CD14-positive monocyte (primary cell): ENCODE results near the gene EXT2. TPM values are rescaled to one million over a fixed set of nuclear protein-coding genes. Genes with fewer than 3 reads are reported as not detected.

Experiments used
- DNase-seq, 3 donors: peaks; one replicate each; pipeline ENCODE4 v3.0.0-alpha.2; 2011 to 2022
- H2AFZ ChIP-seq: 2 replicates; pipeline ENCODE4 v1.6.0; 2012; ENCODE audit warnings: mild to moderate bottlenecking, low read depth, low read length, inconsistent platforms; ENCODE audit not compliant: insufficient read depth, poor library complexity, severe bottlenecking
- H3K27ac ChIP-seq, 2 donors: 1 replicate in 1 of 2; 2 replicates in 1 of 2; pipeline ENCODE4 v1.5.1; 2012 to 2013; ENCODE audit warnings: low read length in 2 of 2, control low read depth in 1 of 2, inconsistent platforms in 1 of 2, low read depth in 1 of 2, mild to moderate bottlenecking in 1 of 2
- H3K27me3 ChIP-seq, 2 donors: one replicate each; pipeline versions ENCODE4 v1.6.0 to v1.6.1; 2011 to 2013; ENCODE audit warnings: low read length in 2 of 2; ENCODE audit not compliant: control insufficient read depth in 2 of 2, insufficient read depth in 2 of 2
- H3K36me3 ChIP-seq, 2 donors: replicated peaks in 1 of 2; 1 replicate in 1 of 2; 2 replicates in 1 of 2; pipeline versions ENCODE4 v1.5.1 to v1.6.1; 2012 to 2013; ENCODE audit warnings: low read length in 2 of 2, control low read depth in 1 of 2, inconsistent platforms in 1 of 2, mild to moderate bottlenecking in 1 of 2; ENCODE audit not compliant: insufficient read depth in 2 of 2, control insufficient read depth in 1 of 2
- H3K4me1 ChIP-seq, 2 donors: 1 replicate in 1 of 2; 2 replicates in 1 of 2; pipeline versions ENCODE4 v1.5.1 to v1.6.1; 2012 to 2013; ENCODE audit warnings: low read length in 2 of 2, control low read depth in 1 of 2, inconsistent platforms in 1 of 2, mild to moderate bottlenecking in 1 of 2, moderate library complexity in 1 of 2; ENCODE audit not compliant: insufficient read depth in 2 of 2, control insufficient read depth in 1 of 2
- H3K4me2 ChIP-seq: replicated peaks from 2 replicates; pipeline ENCODE3; 2012; ENCODE audit warnings: low read length, moderate library complexity, mild to moderate bottlenecking; ENCODE audit not compliant: poor library complexity, severe bottlenecking; ENCODE audit errors: extremely low read depth
- H3K4me3 ChIP-seq, 3 experiments: fragments of 200-600 bp in 1 of 3; sonication (generic) in 1 of 3; replicated peaks in 1 of 3; 1 replicate in 2 of 3; 2 replicates in 1 of 3; pipeline ENCODE4 v1.5.1; 2011 to 2013; ENCODE audit warnings: low read length in 3 of 3, mild to moderate bottlenecking in 3 of 3, control low read depth in 2 of 3, low read depth in 2 of 3, inconsistent platforms in 1 of 3, moderate library complexity in 1 of 3
- H3K79me2 ChIP-seq: 2 replicates; pipeline ENCODE4 v1.6.0; 2012; ENCODE audit warnings: mild to moderate bottlenecking, control low read depth, inconsistent platforms, low read length, moderate library complexity; ENCODE audit not compliant: insufficient read depth
- H3K9ac ChIP-seq: 2 replicates; pipeline ENCODE4 v1.6.0; 2017; ENCODE audit warnings: low read length, mild to moderate bottlenecking; ENCODE audit not compliant: insufficient read depth, poor library complexity, severe bottlenecking
- H3K9me3 ChIP-seq, 2 donors: replicated peaks in 1 of 2; 1 replicate in 1 of 2; 2 replicates in 1 of 2; pipeline versions ENCODE4 v1.5.1 to v1.6.1; 2012 to 2013; ENCODE audit warnings: low read length in 2 of 2, control low read depth in 1 of 2; ENCODE audit not compliant: control insufficient read depth in 1 of 2, insufficient read depth in 1 of 2
- H4K20me1 ChIP-seq: 2 replicates; pipeline ENCODE4 v1.6.0; 2012; ENCODE audit warnings: mild to moderate bottlenecking, low read length, control low read depth, moderate library complexity; ENCODE audit not compliant: insufficient read depth
- H3K27ac Mint-ChIP-seq, 7 donors: one replicate each; pipeline ENCODE4 v1.8.0; 2020; ENCODE audit warnings: mild to moderate bottlenecking in 7 of 7, mixed read lengths in 7 of 7, moderate library complexity in 6 of 7, inconsistent platforms in 2 of 7
- H3K27me3 Mint-ChIP-seq, 3 donors: one replicate each; pipeline ENCODE4 v1.8.0; 2021 to 2022; ENCODE audit warnings: low read depth in 3 of 3, mild to moderate bottlenecking in 3 of 3, mixed read lengths in 3 of 3, moderate library complexity in 3 of 3, inconsistent platforms in 1 of 3
- H3K36me3 Mint-ChIP-seq, 2 donors: one replicate each; pipeline ENCODE4 v1.8.0; 2020; ENCODE audit warnings: mixed read lengths in 2 of 2, inconsistent platforms in 1 of 2, mild to moderate bottlenecking in 1 of 2
- H3K4me1 Mint-ChIP-seq: one replicate; pipeline ENCODE4 v1.8.0; 2020; ENCODE audit warnings: mild to moderate bottlenecking, mixed read lengths
- H3K4me3 Mint-ChIP-seq, 2 donors: one replicate each; pipeline ENCODE4 v1.8.0; 2020; ENCODE audit warnings: mild to moderate bottlenecking in 2 of 2, mixed read lengths in 2 of 2, moderate library complexity in 1 of 2
- H3K9me3 Mint-ChIP-seq, 7 donors: one replicate each; pipeline ENCODE4 v1.8.0; 2020 to 2022; ENCODE audit warnings: mixed read lengths in 7 of 7, mild to moderate bottlenecking in 6 of 7, moderate library complexity in 6 of 7, inconsistent platforms in 2 of 7
- WGBS: methylation state at CpG from one replicate; pipeline ENCODE4 v1.1.5; 2013; ENCODE audit warnings: missing lambda C conversion rate; ENCODE audit not compliant: insufficient coverage; 5-methylcytosine and 5-hydroxymethylcytosine counted together
- intact Hi-C, 2 donors: fragments of 100-400 bp; cut with micrococcal nuclease; formaldehyde crosslinking; loops; one replicate each; pipeline versions ENCODE4 v1.15.0 to v1.15.1; 2023
- polyA plus RNA-seq, 3 donors: library from polyadenylated mRNA; depleted of rRNA in 1 of 3; unstranded in 2 of 3; stranded (reverse) in 1 of 3; fragments of 300-500 nt in 2 of 3; fragments of >200 nt in 1 of 3; fragmentation: Illumina TruSeq in 2 of 3; gene quantifications; 1 replicate in 2 of 3; 2 replicates in 1 of 3; pipeline ENCODE4 v1.2.3, GENCODE V29; 2012 to 2021
- TF ChIP-seq, protein P1 (sequence below): fragments of 200-600 bp; IDR thresholded peaks from one replicate; pipeline ENCODE4 v1.8.0; 2022; ENCODE audit warnings: antibody characterized with exemption, mild to moderate bottlenecking

Gene EXT2
- polyA plus RNA-seq, 3 donors: 17.2 to 41.1 (median 34.2) TPM

DNA sequence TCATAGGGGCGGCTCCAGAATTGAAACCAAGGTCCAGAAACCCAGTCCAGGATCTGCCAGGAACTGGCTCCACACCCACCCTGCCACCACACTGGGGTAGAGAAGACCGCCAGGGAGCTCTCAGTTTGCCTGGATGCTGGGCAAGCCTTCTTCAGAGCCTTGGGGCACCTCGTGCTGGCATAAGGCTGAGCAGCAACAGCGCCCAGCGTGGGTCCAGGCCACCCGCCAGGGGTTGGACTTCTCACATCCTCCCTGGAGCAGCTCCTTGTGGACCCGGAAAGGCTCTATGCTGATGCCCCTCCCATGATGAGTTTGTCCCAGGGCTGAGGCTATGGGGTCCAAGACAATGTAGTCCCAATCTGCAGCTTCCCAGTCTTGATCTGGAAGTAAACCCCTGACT lies 184.8 kb downstream of the EXT2 start:
- no peaks in the 10 kb centered on the region for H3K4me1 ChIP-seq
- Mint-ChIP-seq H3K27ac (no peak overlapping the region), H3K36me3 (no peaks in the 10 kb centered on the region), H3K4me3 (no peak overlapping the region), H3K4me1 (peaks cover 2% of the 10 kb centered on the region), H3K27me3 (peaks cover 4 to 6% (median 4%) of the 10 kb centered on the region in 3 donors), H3K9me3 (no peaks in the 10 kb centered on the region)
- H3K4me2 ChIP-seq: no peak overlapping the region
- TF ChIP-seq, protein P1, sequence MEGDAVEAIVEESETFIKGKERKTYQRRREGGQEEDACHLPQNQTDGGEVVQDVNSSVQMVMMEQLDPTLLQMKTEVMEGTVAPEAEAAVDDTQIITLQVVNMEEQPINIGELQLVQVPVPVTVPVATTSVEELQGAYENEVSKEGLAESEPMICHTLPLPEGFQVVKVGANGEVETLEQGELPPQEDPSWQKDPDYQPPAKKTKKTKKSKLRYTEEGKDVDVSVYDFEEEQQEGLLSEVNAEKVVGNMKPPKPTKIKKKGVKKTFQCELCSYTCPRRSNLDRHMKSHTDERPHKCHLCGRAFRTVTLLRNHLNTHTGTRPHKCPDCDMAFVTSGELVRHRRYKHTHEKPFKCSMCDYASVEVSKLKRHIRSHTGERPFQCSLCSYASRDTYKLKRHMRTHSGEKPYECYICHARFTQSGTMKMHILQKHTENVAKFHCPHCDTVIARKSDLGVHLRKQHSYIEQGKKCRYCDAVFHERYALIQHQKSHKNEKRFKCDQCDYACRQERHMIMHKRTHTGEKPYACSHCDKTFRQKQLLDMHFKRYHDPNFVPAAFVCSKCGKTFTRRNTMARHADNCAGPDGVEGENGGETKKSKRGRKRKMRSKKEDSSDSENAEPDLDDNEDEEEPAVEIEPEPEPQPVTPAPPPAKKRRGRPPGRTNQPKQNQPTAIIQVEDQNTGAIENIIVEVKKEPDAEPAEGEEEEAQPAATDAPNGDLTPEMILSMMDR: no peak
- no peaks in the 10 kb centered on the region for H3K9me3 ChIP-seq
- no peak overlapping the region for H3K9ac ChIP-seq
- no peaks in the 10 kb centered on the region for H3K27me3 ChIP-seq
- no peak overlapping the region for H3K4me3 ChIP-seq
- no peaks in the 10 kb centered on the region for H3K36me3 ChIP-seq
- no peak overlapping the region for H2AFZ ChIP-seq
- no peak for DNase-seq
- 91% methylated on average over 7 of the region's 7 CpGs for WGBS
- no peak overlapping the region for H3K27ac ChIP-seq
- no peaks in the 10 kb centered on the region for H4K20me1 ChIP-seq
- H3K79me2 ChIP-seq: no peaks in the 10 kb centered on the region
- intact Hi-C loops: loop anchor here in 1 of 2 donors (10.0 kb wide), 1 partner anchor 635 kb away; no protein-coding TSS in a partner anchor

DNA sequence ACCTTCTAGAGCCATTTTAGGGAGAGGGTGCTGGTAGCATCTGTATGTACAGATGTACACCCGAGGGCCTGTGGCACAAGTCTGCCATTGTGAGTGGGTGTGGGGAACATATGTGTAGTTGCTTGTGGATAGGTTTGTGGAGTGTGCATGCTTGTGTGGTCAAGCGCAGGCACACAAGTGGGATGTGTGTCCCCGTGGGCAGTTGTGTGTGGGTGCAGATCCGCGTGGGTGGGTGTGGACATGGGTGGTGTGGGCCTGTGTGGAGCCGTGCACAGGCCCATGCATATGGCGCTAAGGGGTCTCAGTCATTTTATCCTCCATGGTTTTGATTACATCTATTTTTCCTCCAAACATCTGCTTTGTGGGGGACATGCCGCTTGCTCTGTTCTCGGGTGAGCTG lies 185.7 kb downstream of the EXT2 start:
- H3K27me3 Mint-ChIP-seq: peaks cover 2 to 6% (median 4%) of the 10 kb centered on the region in 3 donors
- H3K9ac ChIP-seq: no peak overlapping the region
- H3K9me3 ChIP-seq: no peaks in the 10 kb centered on the region
- no peaks in the 10 kb centered on the region for H3K9me3 Mint-ChIP-seq
- no peaks in the 10 kb centered on the region for H3K79me2 ChIP-seq
- no peak overlapping the region for H3K4me3 ChIP-seq
- no peak overlapping the region for H3K4me3 Mint-ChIP-seq
- H3K27ac ChIP-seq: no peak overlapping the region
- no peak overlapping the region for H2AFZ ChIP-seq
- no peaks in the 10 kb centered on the region for H3K36me3 Mint-ChIP-seq
- DNase-seq: no peak
- no peaks in the 10 kb centered on the region for H4K20me1 ChIP-seq
- intact Hi-C loops: loop anchor here in 1 of 2 donors (10.0 kb wide), 1 partner anchor 634 kb away; no protein-coding TSS in a partner anchor
- TF ChIP-seq, protein P1: no peak
- H3K27me3 ChIP-seq: no peaks in the 10 kb centered on the region
- peaks cover 2% of the 10 kb centered on the region for H3K4me1 Mint-ChIP-seq
- H3K4me1 ChIP-seq: no peaks in the 10 kb centered on the region
- H3K27ac Mint-ChIP-seq: no peak overlapping the region
- H3K36me3 ChIP-seq: no peaks in the 10 kb centered on the region
- no peak overlapping the region for H3K4me2 ChIP-seq
- WGBS: 95% methylated on average over 4 of the region's 9 CpGs
